GM23338 (cell line): ENCODE data around the gene RSPRY1. TPM values are rescaled to one million over a fixed set of nuclear protein-coding genes. Genes with fewer than 3 reads are reported as not detected.

Experiments
- ATAC-seq: fragments of 200-7000 bp; cut with Tn5 transposase; 3 replicates; pipeline ENCODE4 v1.9.1; 2020
- DNase-seq: peaks from one replicate; pipeline ENCODE4 v3.0.0-alpha.2; 2015; ENCODE audit warnings: low spot score
- H2AFZ ChIP-seq: fragments of 200-600 bp; sonication (generic); 2 replicates; pipeline ENCODE4 v1.8.0; 2016; ENCODE audit warnings: antibody characterized with exemption, mild to moderate bottlenecking, moderate library complexity
- H3F3A ChIP-seq: fragments of 200-600 bp; sonication (generic); replicated peaks from 2 replicates; pipeline ENCODE4 v1.8.0; 2017; ENCODE audit warnings: antibody characterized with exemption, mixed run types, low read depth
- H3K27ac ChIP-seq: fragments of 200-600 bp; sonication (generic); 2 replicates; pipeline ENCODE4 v1.6.1; 2016; ENCODE audit warnings: low read depth
- H3K27me3 ChIP-seq: fragments of 200-600 bp; sonication (generic); 2 replicates; pipeline ENCODE4 v1.8.0; 2016; ENCODE audit warnings: mild to moderate bottlenecking, mixed run types, moderate library complexity; ENCODE audit not compliant: insufficient read depth
- H3K36me3 ChIP-seq: fragments of 200-600 bp; sonication (generic); 2 replicates; pipeline ENCODE4 v1.8.0; 2016; ENCODE audit warnings: mild to moderate bottlenecking; ENCODE audit not compliant: insufficient read depth
- H3K4me1 ChIP-seq: fragments of 200-600 bp; sonication (generic); 2 replicates; pipeline ENCODE4 v1.8.0; 2016; ENCODE audit warnings: mild to moderate bottlenecking, moderate library complexity; ENCODE audit not compliant: insufficient read depth
- H3K4me2 ChIP-seq: fragments of 200-600 bp; sonication (generic); 2 replicates; pipeline ENCODE4 v1.7.1; 2017; ENCODE audit warnings: mixed run types
- H3K4me3 ChIP-seq: fragments of 200-600 bp; sonication (generic); 2 replicates; pipeline ENCODE4 v1.6.1; 2016; ENCODE audit warnings: mixed run types
- H3K79me2 ChIP-seq: fragments of 200-600 bp; sonication (generic); replicated peaks from 2 replicates; pipeline ENCODE4 v1.8.0; 2017; ENCODE audit warnings: mild to moderate bottlenecking; ENCODE audit not compliant: insufficient read depth
- H3K9me2 ChIP-seq: fragments of 200-600 bp; sonication (generic); 2 replicates; pipeline ENCODE4 v1.8.0; 2017; ENCODE audit not compliant: insufficient read depth
- H4K20me1 ChIP-seq: fragments of 200-600 bp; sonication (generic); replicated peaks from 2 replicates; pipeline ENCODE4 v1.8.0; 2017; ENCODE audit warnings: mild to moderate bottlenecking; ENCODE audit not compliant: insufficient read depth
- H3K27ac Mint-ChIP-seq: 2 replicates; pipeline ENCODE4 v1.8.0; 2020; ENCODE audit warnings: inconsistent platforms, mild to moderate bottlenecking, moderate library complexity, mixed read lengths
- H3K27me3 Mint-ChIP-seq: 3 replicates; pipeline ENCODE4 v1.8.0; 2022; ENCODE audit warnings: low read depth, mild to moderate bottlenecking, moderate library complexity, mixed read lengths, inconsistent platforms; ENCODE audit not compliant: insufficient read depth, poor library complexity
- H3K36me3 Mint-ChIP-seq: 3 replicates; pipeline ENCODE4 v1.8.0; 2021; ENCODE audit warnings: low read depth, mild to moderate bottlenecking, inconsistent platforms, moderate library complexity, mixed read lengths
- H3K4me1 Mint-ChIP-seq: 3 replicates; pipeline ENCODE4 v1.8.0; 2020; ENCODE audit warnings: mild to moderate bottlenecking, inconsistent platforms, mixed read lengths
- H3K4me3 Mint-ChIP-seq: 3 replicates; pipeline ENCODE4 v1.8.0; 2021; ENCODE audit warnings: moderate library complexity, mild to moderate bottlenecking, inconsistent platforms, mixed read lengths
- H3K9me3 Mint-ChIP-seq: 3 replicates; pipeline ENCODE4 v1.8.0; 2020; ENCODE audit warnings: moderate library complexity, mild to moderate bottlenecking, inconsistent platforms, mixed read lengths
- CREB1 ChIP-seq: fragments of 250-450 bp; sonication (Bioruptor Pico); IDR thresholded peaks from 2 replicates; pipeline ENCODE4 v1.5.0; 2020; ENCODE audit warnings: low read depth, mild to moderate bottlenecking, moderate library complexity
- CTCF ChIP-seq, 2 experiments: fragments of 200-600 bp in 1 of 2; sonication (generic) in 1 of 2; conservative IDR thresholded peaks; 2 replicates each; pipeline versions ENCODE4 v1.5.1 to v1.6.1; 2016 to 2017; ENCODE audit warnings: antibody characterized with exemption in 2 of 2, low read depth in 2 of 2, mild to moderate bottlenecking in 2 of 2, moderate library complexity in 1 of 2
- EZH2 ChIP-seq: fragments of 200-600 bp; sonication (generic); IDR thresholded peaks from one replicate; pipeline ENCODE4 v1.8.0; 2017; ENCODE audit warnings: antibody characterized with exemption, mild to moderate bottlenecking, low read depth; ENCODE audit not compliant: unreplicated experiment
- EZH2phosphoT487 ChIP-seq: fragments of 200-600 bp; sonication (generic); IDR thresholded peaks from one replicate; pipeline ENCODE4 v1.8.1; 2018; ENCODE audit warnings: antibody characterized with exemption; ENCODE audit not compliant: unreplicated experiment
- JUNB ChIP-seq: IDR thresholded peaks from one replicate; pipeline ENCODE4 v1.6.1; 2016; ENCODE audit warnings: antibody characterized with exemption; ENCODE audit not compliant: unreplicated experiment
- POLR2AphosphoS5 ChIP-seq: IDR thresholded peaks from 2 replicates; pipeline ENCODE4 v1.6.1; 2016; ENCODE audit warnings: antibody characterized with exemption, low read depth
- ZNF331 ChIP-seq: fragments of 250-450 bp; sonication (Bioruptor Pico); IDR thresholded peaks from 2 replicates; pipeline ENCODE4 v1.5.0; 2020; ENCODE audit warnings: low read depth, mild to moderate bottlenecking, moderate library complexity
- polyA plus RNA-seq: library from polyadenylated mRNA; unstranded; fragments of >200 nt; fragmentation: Nextera tagmentation; extraction: Ambion mirVana; gene quantifications from 2 replicates; pipeline ENCODE4 v1.2.1, GENCODE V29; 2016
- total RNA-seq: library from RNA; depleted of rRNA; stranded (reverse); fragments of >200 nt; shearing (Covaris generic); gene quantifications from 2 replicates; pipeline ENCODE4 v1.2.3, GENCODE V29; 2014

Gene RSPRY1
- total and polyA plus RNA-seq, 2 experiments from 2014 or later, result 25.8 to 35.9 TPM

GRCh38 chr16:57244767-57245471, 58.8 kb downstream of the RSPRY1 start, which contains the start of gene ARL2BP:
Gene ARL2BP (plus strand): TSS chr16:57245259. CDS start chr16:57245368, 109 bp downstream.
- no peaks in the 10 kb centered on the region for H4K20me1 ChIP-seq
- Mint-ChIP-seq H3K4me3 (peak within 1 kb of the TSS; percentile 89), H3K27me3 (peaks cover 20% of the 10 kb centered on the region), H3K4me1 (peaks cover 6% of the 10 kb centered on the region), H3K36me3 (no peaks in the 10 kb centered on the region; the same call in 2 of the 3 replicates), H3K27ac (peak within 1 kb of the TSS; percentile 92), H3K9me3 (no peaks in the 10 kb centered on the region)
- H3K27me3 ChIP-seq, result no peaks in the 10 kb centered on the region
- H3K4me3 ChIP-seq, result peak within 1 kb of the TSS; percentile 87
- H3K9me2 ChIP-seq, result no peaks in the 10 kb centered on the region
- H3K79me2 ChIP-seq, result no peaks in the 10 kb centered on the region
- DNase-seq (peak; percentile 99), ATAC-seq (peak; percentile 94)
- TF ChIP-seq EZH2phosphoT487, result no peak
- no peak for TF ChIP-seq EZH2
- TF ChIP-seq CTCF (conservative IDR thresholded peaks at IDR 0.05; ENCODE audit: low read depth in 2 of 2), result peak in 1 of 2 experiments; percentile 18; a peak in 1 of 4 replicates
- peak; percentile 84 for TF ChIP-seq POLR2AphosphoS5
- no peak for TF ChIP-seq JUNB
- peaks cover 5% of the 10 kb centered on the region; the same call in 1 of the 2 replicates for H3F3A ChIP-seq
- peak within 1 kb of the TSS; percentile 95 for H3K4me2 ChIP-seq
- peak within 1 kb of the TSS; percentile 55; the same call in 1 of the 2 replicates for H3K27ac ChIP-seq
- H3K4me1 ChIP-seq, result peaks cover 8% of the 10 kb centered on the region; the same call in 1 of the 2 replicates
- H2AFZ ChIP-seq, result peak within 1 kb of the TSS; percentile 99
- no peaks in the 10 kb centered on the region; the same call in 1 of the 2 replicates for H3K36me3 ChIP-seq

- peak overlapping the region; percentile 89 for H3K4me3 Mint-ChIP-seq
- Histone ChIP-seq H3K27me3 (no peaks in the 10 kb centered on the region), H3K36me3 (no peaks in the 10 kb centered on the region; the same call in 1 of the 2 replicates), H3K4me2 (peak overlapping the region; percentile 95), H3K4me3 (peak overlapping the region; percentile 87), H3K27ac (peak overlapping the region; percentile 55; the same call in 1 of the 2 replicates), H3K4me1 (peaks cover 8% of the 10 kb centered on the region; the same call in 1 of the 2 replicates), H4K20me1 (no peaks in the 10 kb centered on the region), H2AFZ (peak overlapping the region; percentile 99), H3K9me2 (no peaks in the 10 kb centered on the region), H3F3A (peaks cover 5% of the 10 kb centered on the region; the same call in 1 of the 2 replicates), H3K79me2 (no peaks in the 10 kb centered on the region)
- peaks cover 20% of the 10 kb centered on the region for H3K27me3 Mint-ChIP-seq
- no peak overlapping the region for H3K27ac Mint-ChIP-seq
- H3K9me3 Mint-ChIP-seq, result no peaks in the 10 kb centered on the region
- TF ChIP-seq ZNF331, result no peak
- no peak for TF ChIP-seq EZH2phosphoT487
- no peak for TF ChIP-seq POLR2AphosphoS5
- TF ChIP-seq CTCF (conservative IDR thresholded peaks at IDR 0.05; ENCODE audit: low read depth in 2 of 2), result no peak
- no peak for TF ChIP-seq CREB1
- ATAC-seq (peak; percentile 42; the same call in 2 of the 3 replicates), DNase-seq (peak; percentile 48)
- no peaks in the 10 kb centered on the region for H3K36me3 Mint-ChIP-seq
- peaks cover 6% of the 10 kb centered on the region for H3K4me1 Mint-ChIP-seq
Observed at GRCh38 chr16:57245472-57246113, 59.5 kb downstream of the RSPRY1 start.
